D721Med (cell line): ENCODE measurements around the gene SYT13.

Source experiments
- DNase-seq: peaks from one replicate; pipeline ENCODE4 v3.0.0; 2011; ENCODE audit warnings: low spot score; ENCODE audit not compliant: insufficient read length
- FAIRE-seq: peaks from 2 replicates; lab custom pipeline; 2011; peaks lifted over from hg19 to GRCh38; lab: Jason Lieb, UNC
- CTCF ChIP-seq: IDR thresholded peaks from 2 replicates; pipeline ENCODE4 v1.5.1; 2012; ENCODE audit warnings: mild to moderate bottlenecking, control low read depth; ENCODE audit not compliant: insufficient read depth; ENCODE audit errors: missing control alignments

Gene SYT13

DNA sequence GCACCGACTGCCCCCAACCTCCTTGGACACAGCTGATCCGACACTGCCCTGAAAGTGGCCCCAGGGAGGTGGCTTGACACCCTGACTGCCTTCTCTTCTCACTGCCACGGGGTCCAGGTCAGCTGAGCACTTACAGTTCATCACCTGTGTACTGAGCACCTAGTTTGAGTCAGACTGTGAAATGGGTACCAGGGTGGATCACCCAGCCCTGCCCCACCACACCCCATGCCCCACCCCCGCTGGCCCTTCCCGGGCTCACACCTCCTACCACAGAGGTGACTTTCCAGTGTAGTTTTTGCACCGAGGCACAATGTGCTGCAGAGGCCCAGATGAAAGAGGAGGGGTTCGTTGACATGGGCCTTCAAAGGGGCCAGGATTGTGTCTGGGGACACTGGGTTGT lies 80.2 kb downstream of the SYT13 start:
- TF ChIP-seq CTCF = no peak
- no peak for DNase-seq
- FAIRE-seq = no peak

DNA sequence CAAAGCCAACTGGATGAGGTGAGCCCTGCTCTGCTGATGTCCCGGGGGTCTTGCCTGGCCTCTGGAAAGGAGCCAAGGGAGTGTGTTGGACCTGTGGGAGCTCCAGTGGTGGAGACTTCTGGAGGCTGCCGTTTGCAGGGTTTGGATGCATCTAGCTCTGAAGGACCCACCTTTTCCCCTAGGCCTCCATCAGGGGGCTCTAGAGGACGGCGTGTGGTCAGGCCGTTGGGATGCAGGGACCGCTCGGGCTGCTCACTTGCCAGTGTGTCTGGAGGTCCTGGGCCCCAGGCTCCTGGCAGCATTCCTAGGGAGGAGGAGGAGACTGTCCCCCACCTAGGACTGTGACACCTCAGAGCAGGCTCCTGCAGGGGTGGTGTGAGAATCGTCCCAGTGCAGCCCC lies 81.4 kb downstream of the SYT13 start:
- FAIRE-seq = no peak
- no peak for TF ChIP-seq CTCF
- DNase-seq = no peak

GRCh38 chr11:45193695-45194094 lies 92.4 kb downstream of the SYT13 start:
- DNase-seq (no peak), FAIRE-seq (no peak)
- TF ChIP-seq CTCF = no peak
